ENCODE data around the gene RTN4IP1.

Gene RTN4IP1

GRCh38 chr6:106540907-106541306, 88.4 kb downstream of the RTN4IP1 start:
- DNase-seq, result no peak

DNA sequence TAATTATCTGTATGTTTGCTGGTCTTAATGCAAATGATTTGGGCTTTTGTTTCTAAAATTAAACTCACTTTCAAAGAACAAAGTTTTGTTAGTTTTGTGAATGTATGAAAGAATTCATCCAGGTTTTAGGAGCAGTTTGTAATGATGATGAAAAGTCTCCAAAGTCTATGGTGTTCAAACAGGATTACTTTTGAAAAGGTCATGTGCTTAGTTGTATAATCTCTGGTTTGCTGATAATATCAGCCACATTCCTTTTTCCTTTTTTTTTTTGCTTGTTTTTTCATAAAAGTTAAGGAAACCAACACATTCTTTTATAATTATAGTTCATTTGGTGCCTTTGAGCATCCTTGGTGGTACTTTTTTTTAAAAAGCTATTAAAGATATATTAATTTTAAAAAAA, 88.9 kb downstream of the RTN4IP1 start:
- no peak for DNase-seq

DNA sequence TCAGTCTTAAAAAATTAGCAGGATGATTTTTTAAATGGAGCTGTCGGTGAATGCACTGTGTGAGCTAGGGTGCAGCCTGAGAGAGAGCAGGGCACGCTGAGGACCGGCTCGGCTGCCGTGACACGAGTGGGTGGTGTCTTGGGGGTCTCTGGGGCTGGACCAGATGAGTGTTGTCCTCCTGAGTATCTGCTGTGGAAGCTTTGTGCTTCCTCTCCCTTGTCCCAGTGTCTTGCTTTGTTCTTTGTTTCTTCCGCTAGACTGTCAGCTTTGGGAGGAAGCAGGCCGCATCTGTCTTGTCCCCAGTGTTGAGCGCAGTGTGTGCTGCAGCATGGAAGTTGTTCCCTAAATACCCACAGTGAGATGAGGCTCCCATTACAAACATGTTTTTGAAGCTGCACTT, 89.4 kb downstream of the RTN4IP1 start:
- no peak for DNase-seq

- no peak for DNase-seq
Measured at GRCh38 chr6:106538145-106538544, 91.2 kb downstream of the RTN4IP1 start.

GRCh38 chr6:106537662-106538061, 91.6 kb downstream of the RTN4IP1 start:
- no peak for DNase-seq

DNA sequence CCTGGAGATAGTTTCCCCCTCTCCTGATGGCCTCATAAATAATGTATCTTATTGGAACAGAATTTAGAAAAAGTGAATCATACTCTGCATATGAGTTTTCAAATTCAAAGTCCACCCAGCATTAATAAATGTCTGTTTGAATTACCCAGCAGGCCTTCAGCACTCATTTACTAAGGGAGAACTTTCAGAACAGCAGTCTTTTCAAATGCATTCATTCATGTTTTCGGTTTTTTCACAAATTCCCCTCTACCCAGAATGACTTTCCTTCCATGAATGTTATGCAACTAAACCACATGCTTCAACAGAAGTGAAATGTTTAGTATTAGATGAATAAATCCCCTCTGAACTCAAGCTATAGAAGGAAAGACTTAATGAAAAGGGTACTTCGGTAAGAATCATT, 92.4 kb downstream of the RTN4IP1 start:
- DNase-seq, result no peak

DNA sequence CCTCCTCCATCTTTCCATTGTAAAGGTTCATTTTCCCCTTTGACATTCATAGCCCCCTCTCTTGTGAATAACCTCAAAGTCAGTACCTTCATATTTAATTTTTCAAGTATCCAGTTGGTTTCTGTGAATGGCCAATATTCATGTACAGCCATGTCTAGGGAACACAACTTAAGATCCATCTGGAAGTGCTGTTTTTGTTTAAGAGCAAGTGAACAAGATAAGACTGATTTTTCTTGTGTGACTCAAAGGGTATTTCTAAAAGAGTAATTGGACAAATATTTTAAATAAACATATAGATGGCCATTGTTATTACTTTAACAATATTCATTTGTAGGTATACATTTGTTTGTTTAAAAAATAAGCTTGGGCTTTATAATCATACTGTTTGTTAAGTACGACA, 92.9 kb downstream of the RTN4IP1 start:
- no peak for DNase-seq

GRCh38 chr6:106535012-106535411, 94.3 kb downstream of the RTN4IP1 start:
- no peak for DNase-seq

- no peak for DNase-seq
Measured at GRCh38 chr6:106534564-106534982, 94.7 kb downstream of the RTN4IP1 start.

DNA sequence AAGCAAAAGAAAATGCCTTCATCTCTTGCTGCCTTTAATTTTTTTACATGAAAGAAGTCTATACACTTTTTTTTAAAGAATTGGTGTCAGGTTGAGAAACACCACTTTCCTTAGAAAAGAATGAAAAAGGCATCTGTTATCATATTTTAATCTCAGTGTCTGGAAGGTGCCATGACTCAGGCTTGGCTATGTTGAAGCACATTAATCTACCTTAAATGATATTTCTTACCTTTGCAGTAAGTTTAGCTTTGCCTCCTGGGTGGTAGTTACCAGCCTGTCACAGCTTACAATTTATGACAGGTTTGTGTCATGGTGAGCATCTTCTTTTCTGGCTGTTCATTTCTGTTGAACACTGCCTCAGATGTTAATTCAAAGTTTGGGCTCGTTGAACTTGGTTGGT, 95.3 kb downstream of the RTN4IP1 start:
- no peak for DNase-seq

- no peak for DNase-seq
Measured at GRCh38 chr6:106533054-106533453, 96.2 kb downstream of the RTN4IP1 start.

- no peak for DNase-seq
Measured at GRCh38 chr6:106530502-106530901, 98.8 kb downstream of the RTN4IP1 start.

- no peak for DNase-seq
Measured at GRCh38 chr6:106530026-106530425, 99.3 kb downstream of the RTN4IP1 start.

- no peak for DNase-seq
Measured at GRCh38 chr6:106529438-106529837, 99.9 kb downstream of the RTN4IP1 start.

DNA sequence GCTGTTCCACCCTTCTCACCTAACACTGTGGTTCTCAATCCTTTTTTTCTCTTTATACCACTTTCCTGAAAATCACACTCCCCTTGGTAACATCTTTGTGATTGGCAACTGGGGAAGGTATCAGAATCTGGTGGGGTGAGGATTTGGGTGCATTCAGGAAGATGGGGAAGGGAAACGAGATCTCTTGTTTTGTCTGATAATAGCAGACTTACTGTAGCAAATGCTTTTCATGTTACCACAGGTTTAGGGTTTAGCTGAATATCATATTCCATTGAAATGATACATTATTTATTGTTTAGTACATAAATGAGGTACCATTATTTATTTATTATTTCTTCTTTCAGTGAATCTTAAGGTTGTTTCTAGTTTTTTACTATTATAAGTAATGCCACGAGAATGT, 100.8 kb downstream of the RTN4IP1 start:
- no peak for DNase-seq

- DNase-seq, result no peak
Measured at GRCh38 chr6:106527979-106528378, 101.3 kb downstream of the RTN4IP1 start.

GRCh38 chr6:106527117-106527516, 102.2 kb downstream of the RTN4IP1 start:
- no peak for DNase-seq

DNA sequence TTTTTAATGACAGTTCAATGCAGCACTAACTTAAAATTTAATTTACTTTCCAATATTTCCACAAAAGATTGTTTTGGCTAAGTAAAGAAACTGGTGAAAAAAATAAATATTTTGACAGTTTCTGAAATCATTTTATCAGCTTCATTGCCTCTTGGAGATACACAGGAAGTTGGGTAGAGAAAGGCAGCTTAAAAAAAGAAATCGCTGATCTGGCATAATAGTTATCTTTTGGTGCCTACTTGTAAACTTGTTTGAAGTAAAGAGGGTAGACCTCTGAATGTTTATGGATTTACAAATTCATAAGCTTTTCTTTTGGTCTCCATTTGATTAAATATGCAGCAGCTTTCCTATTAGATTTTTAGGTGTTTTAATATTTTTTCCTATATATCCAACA, 103.4 kb downstream of the RTN4IP1 start:
- no peak for DNase-seq

- no peak for DNase-seq
Measured at GRCh38 chr6:106525107-106525881, 104.0 kb downstream of the RTN4IP1 start.

- DNase-seq, result no peak
Measured at GRCh38 chr6:106522562-106523250, 106.6 kb downstream of the RTN4IP1 start.
